Measurements from ENCODE around the gene MRPL50. TPM values are rescaled to one million over a fixed set of nuclear protein-coding genes. Genes with fewer than 3 reads are reported as not detected.

MRPL50 gene
- total RNA-seq, 1 donor from 2014 or later: 11.6 TPM

DNA sequence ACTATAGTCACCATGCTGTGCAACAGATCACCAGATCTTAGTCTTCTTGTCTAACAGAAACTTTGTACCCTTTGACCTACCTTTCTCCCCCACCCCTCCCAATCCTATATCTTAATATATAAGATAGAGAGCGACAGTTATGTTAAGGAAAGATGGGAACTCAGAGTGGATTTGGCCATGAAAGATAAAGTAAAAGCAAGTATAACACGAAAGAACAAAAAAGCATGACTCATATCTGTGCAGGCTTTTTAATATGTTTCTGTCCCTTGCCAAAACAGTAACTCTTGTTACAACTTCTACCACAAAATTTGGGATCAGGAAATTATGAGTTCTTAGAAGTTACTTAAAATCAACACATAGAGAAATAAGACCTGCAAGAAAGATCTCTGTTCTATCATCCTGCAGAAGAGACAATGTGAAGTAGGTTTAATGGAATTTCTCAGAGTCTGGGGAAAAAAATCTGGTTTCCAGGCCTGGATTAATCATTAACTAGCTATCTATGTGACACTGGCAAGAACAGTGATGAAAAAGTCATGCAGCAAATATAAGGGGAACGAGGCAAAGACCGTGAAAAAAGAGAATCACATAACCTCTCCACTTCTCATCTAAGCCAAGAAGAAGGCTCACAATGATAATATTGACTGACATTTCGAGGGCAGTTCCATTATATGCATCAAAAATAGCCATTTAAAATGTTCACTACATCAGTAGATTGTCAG is 32.2 kb downstream of the MRPL50 start:
- peak; percentile 13 for DNase-seq (ENCODE audit: low read depth)
- H3K36me3 ChIP-seq (ENCODE audit: control insufficient read depth, insufficient read depth, low read length): no peaks in the 10 kb centered on the region
- no peak for FAIRE-seq
- no peaks in the 10 kb centered on the region for H3K27me3 ChIP-seq (ENCODE audit: control insufficient read depth, insufficient read depth, low read length)
- H3K4me3 ChIP-seq (ENCODE audit: low read depth, low read length): no peak overlapping the region
- TF ChIP-seq CTCF (IDR thresholded peaks at IDR 0.05; ENCODE audit: insufficient read depth, low read length, severe bottlenecking): no peak

GRCh38 chr9:101365181-101365580 is 33.2 kb downstream of the MRPL50 start:
- Histone ChIP-seq H3K4me3 (ENCODE audit: low read depth, low read length) (no peak overlapping the region), H3K36me3 (ENCODE audit: control insufficient read depth, insufficient read depth, low read length) (no peaks in the 10 kb centered on the region), H3K27me3 (ENCODE audit: control insufficient read depth, insufficient read depth, low read length) (no peaks in the 10 kb centered on the region)
- TF ChIP-seq CTCF (IDR thresholded peaks at IDR 0.05; ENCODE audit: insufficient read depth, low read length, severe bottlenecking): no peak
- no peak for FAIRE-seq
- peak; percentile 16 for DNase-seq (ENCODE audit: low read depth)

DNA sequence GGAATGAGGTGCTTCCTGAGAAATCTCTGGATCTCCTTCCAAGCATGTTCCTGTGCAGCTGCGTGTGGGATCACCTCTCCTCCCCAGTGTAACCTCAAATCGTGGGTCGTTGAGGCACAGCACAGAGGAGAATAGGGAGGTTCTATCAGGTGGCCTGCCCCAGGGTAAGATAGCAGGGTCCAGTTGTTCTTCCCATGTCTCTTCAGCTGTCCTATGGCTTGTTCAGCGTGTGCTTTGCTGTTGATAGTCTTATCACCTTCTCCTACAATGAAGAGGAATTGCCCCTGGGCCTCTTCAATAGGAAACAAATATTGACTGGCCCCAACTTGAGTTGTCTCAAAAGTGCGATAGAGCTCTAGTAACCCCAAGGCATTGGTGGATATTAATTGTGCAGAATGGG is 36.0 kb downstream of the MRPL50 start:
- no peaks in the 10 kb centered on the region for H3K36me3 ChIP-seq (ENCODE audit: control insufficient read depth, insufficient read depth, low read length)
- no peak for TF ChIP-seq CTCF (IDR thresholded peaks at IDR 0.05; ENCODE audit: insufficient read depth, low read length, severe bottlenecking)
- DNase-seq (ENCODE audit: low read depth): no peak
- H3K4me3 ChIP-seq (ENCODE audit: low read depth, low read length): no peak overlapping the region
- no peaks in the 10 kb centered on the region for H3K27me3 ChIP-seq (ENCODE audit: control insufficient read depth, insufficient read depth, low read length)
- FAIRE-seq: peak; percentile 18

- FAIRE-seq: no peak
- DNase-seq (ENCODE audit: low read depth): no peak
- H3K4me3 ChIP-seq (ENCODE audit: low read depth, low read length): no peak overlapping the region
- no peaks in the 10 kb centered on the region for H3K27me3 ChIP-seq (ENCODE audit: control insufficient read depth, insufficient read depth, low read length)
- TF ChIP-seq CTCF (IDR thresholded peaks at IDR 0.05; ENCODE audit: insufficient read depth, low read length, severe bottlenecking): no peak
- no peaks in the 10 kb centered on the region for H3K36me3 ChIP-seq (ENCODE audit: control insufficient read depth, insufficient read depth, low read length)
Observed at GRCh38 chr9:101360647-101361046, 37.8 kb downstream of the MRPL50 start.

GRCh38 chr9:101359679-101360078 is 38.7 kb downstream of the MRPL50 start:
- Histone ChIP-seq H3K36me3 (ENCODE audit: control insufficient read depth, insufficient read depth, low read length) (no peaks in the 10 kb centered on the region), H3K4me3 (ENCODE audit: low read depth, low read length) (no peak overlapping the region), H3K27me3 (ENCODE audit: control insufficient read depth, insufficient read depth, low read length) (no peaks in the 10 kb centered on the region)
- DNase-seq (ENCODE audit: low read depth): no peak
- no peak for FAIRE-seq
- no peak for TF ChIP-seq CTCF (IDR thresholded peaks at IDR 0.05; ENCODE audit: insufficient read depth, low read length, severe bottlenecking)

DNA sequence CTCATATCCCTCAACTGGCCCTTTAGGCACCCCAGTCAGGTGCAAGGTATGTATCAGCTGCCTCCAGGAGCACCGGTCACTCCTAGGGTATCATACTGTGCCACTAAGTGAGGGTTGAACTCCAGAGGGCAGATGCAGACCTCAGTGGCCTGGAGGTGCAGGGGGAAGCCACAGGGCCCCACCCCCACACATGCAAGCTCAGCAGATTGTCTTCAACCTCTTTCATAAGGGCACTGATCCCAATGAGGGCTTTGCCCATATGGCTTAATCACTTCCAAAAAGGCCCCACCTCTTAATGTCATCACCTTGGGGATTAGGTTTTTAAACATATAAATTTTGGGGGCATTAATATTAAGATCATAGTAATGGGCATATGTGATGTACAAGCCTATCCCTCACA is 41.8 kb downstream of the MRPL50 start:
- Histone ChIP-seq H3K4me3 (ENCODE audit: low read depth, low read length) (no peak overlapping the region), H3K36me3 (ENCODE audit: control insufficient read depth, insufficient read depth, low read length) (no peaks in the 10 kb centered on the region), H3K27me3 (ENCODE audit: control insufficient read depth, insufficient read depth, low read length) (no peaks in the 10 kb centered on the region)
- DNase-seq (ENCODE audit: low read depth) (no peak), FAIRE-seq (no peak)
- TF ChIP-seq CTCF (IDR thresholded peaks at IDR 0.05; ENCODE audit: insufficient read depth, low read length, severe bottlenecking): no peak
